Mesodermal cell (in vitro differentiated cells): Measurements from ENCODE around the gene ADAMTS6.
"Not testable (repeated sequence)": the region's sequence is repeated elsewhere in the genome, so short reads cannot be mapped to it uniquely, and the experiment has no call there.

Experiments
- H3K27ac ChIP-seq: 2 replicates; pipeline ENCODE4 v1.7.0; 2013; ENCODE audit warnings: mild to moderate bottlenecking, low read depth, low read length, moderate library complexity; ENCODE audit not compliant: severe bottlenecking
- H3K36me3 ChIP-seq: 2 replicates; pipeline ENCODE4 v1.7.1; 2013; ENCODE audit warnings: mild to moderate bottlenecking, low read length, moderate library complexity; ENCODE audit not compliant: control insufficient read depth, insufficient read depth
- H3K4me1 ChIP-seq: one replicate; pipeline ENCODE4 v1.7.1; 2013; ENCODE audit warnings: mild to moderate bottlenecking, low read length; ENCODE audit not compliant: insufficient read depth, control insufficient read depth, poor library complexity, severe bottlenecking
- H3K4me3 ChIP-seq: 2 replicates; pipeline ENCODE4 v1.7.0; 2013; ENCODE audit warnings: low read length, control low read depth, mild to moderate bottlenecking; ENCODE audit not compliant: insufficient read depth, poor library complexity, severe bottlenecking; ENCODE audit errors: extremely low read depth
- H3K9me3 ChIP-seq: 2 replicates; pipeline ENCODE4 v1.7.1; 2013; ENCODE audit warnings: mild to moderate bottlenecking, low read length, moderate library complexity; ENCODE audit not compliant: control insufficient read depth
- WGBS, 2 experiments: methylation state at CpG; one replicate each; pipeline ENCODE4 v1.1.5; 2013; ENCODE audit warnings: missing lambda C conversion rate in 2 of 2; ENCODE audit not compliant: insufficient coverage in 2 of 2; 5-methylcytosine and 5-hydroxymethylcytosine counted together

ADAMTS6 gene

GRCh38 chr5:65332591-65332990, 149.1 kb downstream of the ADAMTS6 start:
- WGBS, 2 experiments = no CpG with 5 or more reads among the region's 1 CpG
- H3K36me3 ChIP-seq = no peaks in the 10 kb centered on the region
- H3K27ac ChIP-seq = no peak overlapping the region
- no peak overlapping the region for H3K4me3 ChIP-seq
- no peaks in the 10 kb centered on the region for H3K9me3 ChIP-seq
- no peaks in the 10 kb centered on the region for H3K4me1 ChIP-seq

- Histone ChIP-seq H3K36me3 (no peaks in the 10 kb centered on the region), H3K9me3 (no peaks in the 10 kb centered on the region), H3K27ac (no peak overlapping the region), H3K4me3 (no peak overlapping the region), H3K4me1 (no peaks in the 10 kb centered on the region)
- 80 to 88% methylated on average over 1 of the region's 2 CpGs for WGBS, 2 experiments
These were observed 152.5 kb downstream of the ADAMTS6 start for GRCh38 chr5:65329266-65329665.

- H3K36me3 ChIP-seq = no peaks in the 10 kb centered on the region
- no peaks in the 10 kb centered on the region for H3K9me3 ChIP-seq
- H3K4me1 ChIP-seq = no peaks in the 10 kb centered on the region
- no peak overlapping the region for H3K4me3 ChIP-seq
- no peak overlapping the region for H3K27ac ChIP-seq
- no CpG with 5 or more reads among the region's 1 CpG for WGBS, 2 experiments
These were observed 154.1 kb downstream of the ADAMTS6 start for GRCh38 chr5:65327582-65327981.

- Histone ChIP-seq H3K27ac (no peak overlapping the region), H3K36me3 (no peaks in the 10 kb centered on the region), H3K4me3 (no peak overlapping the region), H3K4me1 (no peaks in the 10 kb centered on the region), H3K9me3 (no peaks in the 10 kb centered on the region)
- no CpG with 5 or more reads among the region's 1 CpG for WGBS, 2 experiments
These were observed 154.8 kb downstream of the ADAMTS6 start for GRCh38 chr5:65326922-65327321.

GRCh38 chr5:65324226-65324625, 157.5 kb downstream of the ADAMTS6 start:
- Histone ChIP-seq H3K27ac (no peak overlapping the region), H3K9me3 (no peaks in the 10 kb centered on the region), H3K36me3 (no peaks in the 10 kb centered on the region), H3K4me3 (no peak overlapping the region), H3K4me1 (no peaks in the 10 kb centered on the region)
- WGBS, 2 experiments = no CpG with 5 or more reads among the region's 1 CpG

- H3K27ac ChIP-seq, H3K4me3 ChIP-seq, H3K36me3 ChIP-seq, H3K9me3 ChIP-seq, H3K4me1 ChIP-seq: not testable (repeated sequence)
- 83% methylated on average over 1 of the region's 1 CpG; no CpG with 5 or more reads in 1 of the 2 experiments for WGBS, 2 experiments
These were observed 161.0 kb downstream of the ADAMTS6 start for GRCh38 chr5:65320704-65321103.

DNA sequence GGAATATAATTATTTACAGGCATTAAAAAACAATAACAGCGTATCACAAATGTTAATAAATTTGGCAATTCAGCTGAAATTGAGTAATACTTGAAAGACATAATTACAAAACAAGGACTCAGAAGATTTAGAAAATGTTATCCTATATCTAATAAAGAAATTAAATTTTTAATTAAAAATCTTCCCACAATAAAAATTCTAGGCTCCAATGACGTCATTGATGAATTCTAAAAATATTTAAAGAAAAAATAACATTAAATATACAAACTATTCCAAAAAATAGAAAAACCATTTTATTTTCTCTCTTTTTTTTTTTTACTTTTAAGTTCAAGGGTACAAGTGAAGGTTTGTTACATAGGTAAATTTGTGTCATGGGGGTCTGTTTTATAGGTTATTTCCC, 161.5 kb downstream of the ADAMTS6 start:
- Histone ChIP-seq H3K27ac (no peak overlapping the region), H3K4me1 (no peaks in the 10 kb centered on the region), H3K4me3 (no peak overlapping the region), H3K9me3 (no peaks in the 10 kb centered on the region), H3K36me3 (no peaks in the 10 kb centered on the region)
- WGBS, 2 experiments = no CpG with 5 or more reads among the region's 2 CpGs

GRCh38 chr5:65307931-65308330, 173.8 kb downstream of the ADAMTS6 start:
- 100% methylated on average over 1 of the region's 1 CpG; no CpG with 5 or more reads in 1 of the 2 experiments for WGBS, 2 experiments
- no peak overlapping the region for H3K4me3 ChIP-seq
- peaks cover 7% of the 10 kb centered on the region for H3K9me3 ChIP-seq
- no peaks in the 10 kb centered on the region for H3K4me1 ChIP-seq
- no peaks in the 10 kb centered on the region for H3K36me3 ChIP-seq
- H3K27ac ChIP-seq = no peak overlapping the region

GRCh38 chr5:65307088-65307487, 174.6 kb downstream of the ADAMTS6 start:
- H3K4me3 ChIP-seq = no peak overlapping the region
- 95% methylated on average over 2 of the region's 3 CpGs; no CpG with 5 or more reads in 1 of the 2 experiments for WGBS, 2 experiments
- H3K36me3 ChIP-seq = no peaks in the 10 kb centered on the region
- peaks cover 7% of the 10 kb centered on the region for H3K9me3 ChIP-seq
- H3K4me1 ChIP-seq = no peaks in the 10 kb centered on the region
- H3K27ac ChIP-seq = no peak overlapping the region

DNA sequence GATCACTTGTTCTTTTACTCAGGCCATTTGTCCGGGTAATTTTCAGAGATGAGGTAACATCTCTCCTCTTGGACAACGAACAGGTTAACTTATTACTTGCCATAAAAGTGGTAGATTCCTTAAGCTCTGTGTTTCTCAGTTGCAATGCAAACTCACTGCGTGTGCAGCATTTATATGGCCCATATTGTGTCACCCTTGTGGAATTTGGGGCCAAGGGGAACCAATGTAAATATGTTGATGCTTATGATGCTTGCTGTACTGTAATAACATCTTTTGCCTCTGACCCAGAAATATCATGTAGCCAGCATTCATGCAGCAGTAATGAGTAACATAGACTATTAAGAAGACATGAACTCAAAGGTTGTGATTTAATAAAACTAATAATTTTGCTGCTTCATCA, 175.8 kb downstream of the ADAMTS6 start:
- Histone ChIP-seq H3K4me1 (no peaks in the 10 kb centered on the region), H3K9me3 (peaks cover 7% of the 10 kb centered on the region), H3K36me3 (no peaks in the 10 kb centered on the region), H3K27ac (no peak overlapping the region), H3K4me3 (no peak overlapping the region)
- 83 to 94% methylated on average over 2 to 3 of the region's 3 CpGs for WGBS, 2 experiments

DNA sequence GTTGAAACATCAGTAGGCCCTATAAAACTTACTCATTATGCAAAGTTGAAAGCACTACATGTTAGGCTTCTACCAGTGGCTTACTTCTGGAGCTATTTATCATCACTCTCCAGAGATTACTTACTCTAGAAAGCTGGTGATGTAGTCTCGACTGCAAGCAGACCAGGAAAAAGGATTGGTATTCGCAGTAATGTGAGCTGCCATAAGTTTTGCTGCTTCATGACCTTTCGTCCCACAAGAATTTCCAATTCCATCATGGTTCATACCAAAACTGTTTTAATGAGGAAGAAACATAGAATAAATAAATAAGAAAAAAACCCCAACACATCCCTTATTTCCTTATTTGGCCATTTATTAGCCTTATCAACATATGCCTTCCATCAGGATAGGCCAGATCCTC, 181.9 kb downstream of the ADAMTS6 start:
- Histone ChIP-seq H3K9me3 (no peaks in the 10 kb centered on the region), H3K36me3 (no peaks in the 10 kb centered on the region), H3K27ac (no peak overlapping the region), H3K4me1 (no peaks in the 10 kb centered on the region), H3K4me3 (no peak overlapping the region)
- WGBS, 2 experiments = 100% methylated on average over 1 of the region's 3 CpGs; no CpG with 5 or more reads in 1 of the 2 experiments
